GM18517 (cell line): ENCODE measurements around the gene DACT3.

Source experiments
- ATAC-seq: cut with Tn5 transposase; IDR thresholded peaks from one replicate; pipeline ENCODE4 v1.9.1; 2021; ENCODE audit warnings: mild to moderate bottlenecking, moderate library complexity; ENCODE audit not compliant: unreplicated experiment

DACT3 gene, protein sequence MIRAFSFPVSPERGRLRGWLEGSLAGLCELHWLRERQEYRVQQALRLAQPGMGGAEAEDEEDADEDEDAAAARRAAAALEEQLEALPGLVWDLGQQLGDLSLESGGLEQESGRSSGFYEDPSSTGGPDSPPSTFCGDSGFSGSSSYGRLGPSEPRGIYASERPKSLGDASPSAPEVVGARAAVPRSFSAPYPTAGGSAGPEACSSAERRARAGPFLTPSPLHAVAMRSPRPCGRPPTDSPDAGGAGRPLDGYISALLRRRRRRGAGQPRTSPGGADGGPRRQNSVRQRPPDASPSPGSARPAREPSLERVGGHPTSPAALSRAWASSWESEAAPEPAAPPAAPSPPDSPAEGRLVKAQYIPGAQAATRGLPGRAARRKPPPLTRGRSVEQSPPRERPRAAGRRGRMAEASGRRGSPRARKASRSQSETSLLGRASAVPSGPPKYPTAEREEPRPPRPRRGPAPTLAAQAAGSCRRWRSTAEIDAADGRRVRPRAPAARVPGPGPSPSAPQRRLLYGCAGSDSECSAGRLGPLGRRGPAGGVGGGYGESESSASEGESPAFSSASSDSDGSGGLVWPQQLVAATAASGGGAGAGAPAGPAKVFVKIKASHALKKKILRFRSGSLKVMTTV

DNA sequence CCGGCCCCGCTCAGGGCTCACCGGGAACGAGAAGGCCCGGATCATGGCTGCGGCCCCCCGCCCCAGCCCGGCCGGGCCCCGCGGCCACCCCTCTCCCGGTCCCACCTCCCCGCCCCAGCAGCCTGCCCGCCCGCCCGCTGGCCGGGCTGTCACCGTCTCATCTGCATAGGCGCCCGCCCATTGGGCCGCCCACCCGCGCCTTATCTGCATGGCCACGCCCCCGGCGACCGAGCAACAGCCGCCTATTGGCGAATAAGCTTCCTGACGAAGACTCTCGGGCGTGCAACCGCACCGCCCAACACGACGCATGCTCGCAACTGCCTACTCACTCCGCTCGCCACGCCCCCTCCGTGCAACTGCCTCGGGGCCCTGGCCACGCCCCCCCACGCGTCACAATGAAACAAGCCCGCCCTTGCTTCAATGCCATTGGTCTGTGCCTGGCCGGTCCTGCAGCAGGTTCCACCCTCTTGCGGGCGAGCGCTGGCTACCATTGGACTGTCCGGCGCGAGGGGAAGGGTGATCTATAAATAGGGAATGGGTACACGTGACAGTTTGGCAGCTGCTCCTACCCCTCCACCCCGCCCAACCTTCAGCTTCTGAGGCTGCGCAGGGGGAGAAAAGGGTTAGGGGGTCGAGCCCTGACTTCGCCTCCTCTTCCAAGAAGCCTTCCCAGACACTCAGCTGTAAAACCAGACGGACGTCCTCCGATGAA, at the start of gene DACT3:
TSS of gene DACT3 (minus strand) at position 163 of the 712 bp plus-strand sequence. CDS start at position 45, 118 bp downstream.
- peak; percentile 90 for ATAC-seq

DNA sequence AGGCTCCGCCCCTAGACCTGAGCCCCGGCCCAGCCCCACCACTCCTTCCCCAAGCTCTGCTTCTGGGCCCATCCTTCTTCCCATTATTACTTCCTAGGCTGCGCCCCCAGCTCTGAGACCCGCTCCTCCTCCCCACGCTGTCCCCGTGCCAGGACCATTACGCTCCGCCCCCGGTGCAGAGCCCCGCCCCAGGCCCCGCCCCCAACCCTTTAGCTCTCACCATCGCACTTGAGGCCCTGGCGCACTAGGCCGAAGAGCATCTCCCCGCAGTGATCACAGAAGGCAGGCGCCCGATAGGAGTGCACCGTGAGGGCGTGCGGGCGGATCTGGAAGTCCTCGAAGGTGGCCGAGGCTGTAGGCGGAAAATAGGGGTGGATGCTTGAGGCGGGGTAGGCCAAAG, 49.7 kb upstream of the DACT3 start:
- ATAC-seq: no peak

DNA sequence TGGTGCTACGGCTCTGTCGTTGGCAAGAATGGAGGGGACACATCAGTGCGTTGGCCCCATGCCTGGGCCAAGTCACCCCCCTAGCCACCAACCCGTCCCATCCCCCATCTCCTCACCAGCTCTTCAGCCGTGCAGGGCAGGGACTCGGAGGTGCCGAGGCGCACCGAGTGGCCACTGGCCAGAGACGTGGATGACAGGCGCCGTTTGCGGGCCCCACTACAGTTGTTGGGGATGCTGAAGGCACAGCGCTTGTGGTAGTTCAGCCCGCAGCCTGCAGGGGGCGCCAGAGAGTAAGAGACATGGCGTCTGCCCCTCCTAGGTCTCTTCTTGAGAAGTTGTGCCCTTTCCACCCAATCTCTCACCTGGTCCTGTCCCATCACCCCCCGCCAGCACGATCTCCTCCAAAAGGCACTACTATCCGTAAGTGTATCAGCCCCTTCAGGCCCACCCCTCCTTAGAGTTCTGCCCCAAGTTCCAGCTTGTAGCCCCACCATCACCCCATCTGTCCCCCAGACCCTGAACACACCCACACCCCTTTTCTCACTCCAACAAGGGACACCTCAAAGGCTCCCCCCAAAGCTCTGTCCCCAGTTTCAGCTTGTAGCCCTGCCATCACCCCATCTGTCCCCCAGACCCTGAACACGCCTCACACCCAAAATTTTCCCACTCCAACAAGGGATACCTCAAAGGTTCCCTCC, 43.5 kb upstream of the DACT3 start:
- ATAC-seq: no peak

DNA sequence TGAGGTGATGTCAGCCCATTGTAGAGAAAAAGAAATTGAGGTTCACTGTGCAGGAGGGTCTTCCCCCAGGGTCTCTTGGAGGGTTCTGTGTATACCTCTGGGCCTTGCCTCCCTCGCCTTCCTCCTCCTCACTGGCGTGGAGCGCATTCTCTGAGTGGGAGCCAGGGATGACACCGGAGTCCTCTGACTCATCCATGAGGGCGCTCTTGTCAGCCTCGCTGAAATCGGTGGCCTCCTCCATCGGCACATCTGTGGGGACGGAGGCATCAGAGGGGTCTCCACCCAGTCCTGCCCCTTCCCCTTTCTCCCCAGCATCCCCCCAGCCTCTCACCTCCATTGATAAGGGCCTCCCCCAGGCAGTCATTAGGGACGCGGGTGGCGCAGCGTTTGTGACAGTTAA, 39.7 kb upstream of the DACT3 start:
- no peak for ATAC-seq

DNA sequence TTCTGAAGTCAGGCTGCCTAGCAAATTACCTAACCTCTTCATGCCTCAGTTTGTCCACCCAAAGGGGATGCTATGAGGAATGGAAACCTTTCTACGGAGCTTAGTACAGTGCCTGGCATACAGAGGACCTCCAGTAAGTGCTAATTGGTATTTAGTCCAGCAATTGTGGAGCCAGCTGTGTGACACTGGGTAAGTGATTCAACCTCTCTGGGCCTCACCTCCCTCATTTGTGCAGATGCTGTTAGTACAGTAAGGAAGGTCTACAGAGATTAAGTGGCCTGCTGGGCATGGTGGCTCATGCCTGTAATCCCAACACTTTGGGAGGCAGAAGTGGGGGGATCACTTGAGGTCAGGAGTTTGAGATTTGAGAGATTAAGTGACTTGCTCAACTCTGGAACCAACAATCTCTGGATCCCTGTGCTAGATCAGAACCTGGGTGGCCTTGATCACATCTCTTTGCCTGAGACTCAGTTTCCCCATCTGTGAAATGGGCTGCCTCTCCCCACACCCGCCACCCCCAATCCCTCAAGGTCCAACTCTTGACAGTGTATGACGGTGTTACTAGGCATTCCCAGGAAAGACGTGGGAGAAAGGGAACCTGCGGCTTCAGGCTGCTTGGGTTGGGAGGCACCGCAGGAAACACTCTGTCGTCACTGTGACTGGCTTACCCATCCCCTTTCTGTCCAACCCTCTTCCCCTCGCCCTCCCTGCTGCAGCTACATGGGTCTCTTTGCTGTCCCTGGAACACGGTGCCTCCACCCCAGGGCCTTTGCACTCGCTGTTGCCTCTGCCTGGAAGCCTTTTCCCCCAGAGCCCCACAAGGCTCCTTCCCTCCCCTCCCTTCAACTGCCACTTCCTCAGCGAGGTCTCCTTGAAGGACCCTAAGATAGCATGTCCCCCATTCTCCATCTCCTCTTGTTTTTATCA, 37.7 kb upstream of the DACT3 start:
- no peak for ATAC-seq

DNA sequence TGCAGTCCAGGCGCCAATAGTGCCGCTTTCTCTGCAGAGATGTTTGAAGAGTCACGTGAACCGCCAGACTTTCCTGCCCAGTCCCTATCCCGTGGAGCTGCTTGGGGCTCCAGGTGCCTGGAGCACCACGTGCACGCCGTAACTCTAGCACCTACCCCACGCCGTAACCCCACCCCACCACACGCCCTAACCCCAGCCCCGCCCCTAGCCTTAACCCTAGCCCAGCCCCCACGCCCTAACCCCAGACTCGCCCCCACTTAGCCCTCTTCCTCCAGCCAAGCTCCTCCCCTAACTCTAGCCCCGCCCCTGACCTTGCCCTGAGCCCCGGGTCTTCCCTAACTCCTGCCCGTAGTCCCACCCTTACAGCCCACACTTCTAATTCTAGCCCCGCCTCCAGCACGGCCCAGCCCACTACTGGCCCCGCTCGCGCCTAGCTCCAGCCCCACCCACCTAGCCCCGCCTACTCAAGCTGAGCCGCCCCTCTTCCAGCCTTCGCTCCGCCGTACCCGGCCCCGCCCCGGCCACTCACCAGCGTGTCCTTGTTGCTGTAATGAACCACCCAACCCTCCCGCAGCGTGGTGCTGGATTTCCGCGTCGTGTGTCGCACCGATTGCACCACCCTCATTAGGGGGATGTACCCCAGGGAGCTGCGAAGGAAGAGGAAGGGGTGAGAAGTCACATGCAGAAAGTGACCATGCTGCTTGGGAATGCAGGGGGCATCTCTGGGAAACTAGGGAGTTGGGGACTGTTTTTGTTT, 36.4 kb upstream of the DACT3 start:
- no peak for ATAC-seq

DNA sequence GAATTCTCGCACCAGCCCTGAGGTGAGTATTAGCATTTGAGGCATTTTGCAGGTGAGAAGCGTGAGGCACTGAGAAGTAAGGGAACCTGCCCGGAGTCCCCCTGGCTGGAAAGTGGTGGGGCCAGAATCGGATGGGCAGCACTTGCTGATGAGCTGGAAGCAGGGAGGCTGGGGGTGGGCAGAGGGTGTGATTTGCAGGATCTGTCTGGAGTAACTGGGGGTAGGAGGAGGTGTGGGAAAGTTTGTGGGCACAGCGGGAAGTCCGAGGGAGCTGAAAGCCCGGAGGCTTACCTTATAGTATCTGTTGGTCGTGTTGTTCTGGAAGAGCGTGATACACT, 35.9 kb upstream of the DACT3 start:
- ATAC-seq: no peak

DNA sequence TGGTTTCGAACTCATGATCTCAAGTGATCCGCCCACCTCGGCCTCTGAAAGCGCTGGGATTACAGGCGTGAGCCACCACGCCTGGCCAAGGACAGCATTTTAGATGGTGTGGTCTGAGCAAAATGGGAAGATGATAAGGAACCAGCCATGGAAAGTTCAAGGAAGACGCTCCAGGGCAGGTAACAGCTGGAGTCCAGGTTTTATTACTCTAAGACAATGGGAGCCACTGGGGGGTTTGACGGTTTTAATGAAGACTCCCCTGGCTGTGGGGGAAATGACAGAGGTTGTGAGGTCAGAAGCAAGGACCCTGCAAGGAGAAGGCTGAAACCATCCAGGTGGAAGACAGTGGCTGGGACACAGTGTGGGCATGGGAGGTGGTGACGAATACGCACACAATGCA, 35.1 kb upstream of the DACT3 start:
- ATAC-seq: no peak

DNA sequence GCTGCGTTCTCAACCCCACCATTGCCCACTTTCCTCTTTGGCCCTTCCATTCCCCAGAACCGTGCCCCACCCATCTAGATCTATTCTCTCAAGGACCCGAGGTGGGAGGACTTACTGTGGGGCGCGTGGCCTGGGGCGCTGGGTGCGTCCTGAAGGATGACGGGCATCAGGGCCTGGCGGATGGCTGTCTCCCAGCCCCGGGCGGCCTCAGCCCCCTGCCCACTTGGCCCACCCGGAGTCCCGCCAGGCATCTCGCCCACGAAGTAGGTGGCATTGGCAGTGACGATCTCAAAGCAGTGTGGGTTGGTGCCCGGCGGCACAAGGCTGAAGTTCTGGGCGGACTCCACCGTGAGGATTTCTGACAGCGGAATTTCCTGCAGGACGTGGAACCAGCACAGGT, 32.8 kb upstream of the DACT3 start:
- no peak for ATAC-seq

DNA sequence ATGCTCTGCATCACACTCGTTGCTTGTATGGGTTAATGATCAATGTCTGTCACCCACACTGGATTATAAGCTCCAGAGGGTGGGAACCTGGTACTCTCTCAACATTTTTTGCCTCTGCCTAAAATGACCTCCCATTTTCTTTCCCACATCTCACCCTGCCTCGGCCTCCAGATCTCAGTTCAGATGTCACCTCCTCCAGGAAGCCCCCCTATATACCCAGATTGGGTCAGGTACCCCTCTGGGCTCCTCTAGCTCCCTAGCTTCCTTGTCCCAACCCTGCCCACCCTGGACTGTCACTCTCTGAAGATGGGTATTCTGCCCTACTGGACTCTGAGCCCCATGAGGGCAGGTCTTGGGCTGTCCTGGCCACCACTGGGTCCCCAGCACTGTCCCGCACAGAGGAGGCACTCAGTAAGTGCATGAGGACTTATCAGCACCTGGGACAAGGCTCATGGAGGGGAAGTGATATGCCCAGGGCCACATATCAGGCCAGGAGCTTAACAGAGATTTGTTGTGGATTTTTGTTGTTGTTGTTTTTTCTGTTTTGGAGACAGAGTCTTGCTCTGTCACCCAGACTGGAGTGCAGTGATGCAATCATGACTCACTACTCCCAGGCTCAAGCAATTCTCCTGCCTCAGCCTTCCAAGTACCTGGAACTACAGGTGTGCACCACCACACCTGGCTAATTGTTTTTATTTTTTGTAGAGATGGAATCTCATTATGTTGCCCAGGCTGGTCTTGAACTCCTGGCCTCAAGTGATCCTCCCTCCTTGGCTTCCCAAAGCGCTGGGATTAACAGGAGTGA, 32.1 kb upstream of the DACT3 start:
- ATAC-seq: no peak

DNA sequence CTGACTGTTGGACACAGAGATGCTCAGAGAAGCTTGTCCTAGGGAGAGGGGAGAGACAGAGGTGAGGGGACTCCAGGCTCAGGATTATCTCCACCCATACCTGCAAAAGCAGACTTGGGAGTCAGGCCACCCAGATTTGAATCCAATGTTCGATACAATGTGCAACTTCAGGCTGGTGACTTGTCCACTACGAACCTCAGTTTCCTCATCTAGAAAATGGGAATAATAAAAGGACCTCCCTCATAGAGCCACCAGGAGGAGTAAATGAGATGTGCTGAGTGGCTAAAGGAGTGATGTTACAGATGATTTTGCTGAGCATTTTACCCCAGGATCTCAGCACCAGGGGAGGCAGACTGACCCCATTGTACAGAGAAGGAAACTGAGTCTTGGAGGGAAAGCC, 31.0 kb upstream of the DACT3 start:
- no peak for ATAC-seq

DNA sequence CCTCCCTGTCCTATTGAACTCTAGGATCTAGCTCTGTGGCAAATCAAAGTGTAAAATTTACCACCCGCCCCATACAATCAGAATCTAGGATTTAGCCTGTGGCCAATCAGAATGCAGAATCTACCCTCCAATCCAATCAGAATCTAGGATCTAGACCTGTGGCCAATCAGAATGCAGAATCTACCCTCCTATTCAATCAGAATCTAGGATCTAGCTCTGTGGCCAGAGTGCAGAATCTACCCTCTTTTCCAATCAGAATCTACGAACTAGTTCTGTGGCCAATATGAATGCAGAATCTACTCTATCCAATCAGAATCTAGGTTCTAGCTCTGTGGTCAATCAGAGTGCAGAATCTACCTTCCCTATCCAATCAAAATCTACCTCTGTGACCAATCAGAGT, 30.1 kb upstream of the DACT3 start:
- ATAC-seq: no peak

DNA sequence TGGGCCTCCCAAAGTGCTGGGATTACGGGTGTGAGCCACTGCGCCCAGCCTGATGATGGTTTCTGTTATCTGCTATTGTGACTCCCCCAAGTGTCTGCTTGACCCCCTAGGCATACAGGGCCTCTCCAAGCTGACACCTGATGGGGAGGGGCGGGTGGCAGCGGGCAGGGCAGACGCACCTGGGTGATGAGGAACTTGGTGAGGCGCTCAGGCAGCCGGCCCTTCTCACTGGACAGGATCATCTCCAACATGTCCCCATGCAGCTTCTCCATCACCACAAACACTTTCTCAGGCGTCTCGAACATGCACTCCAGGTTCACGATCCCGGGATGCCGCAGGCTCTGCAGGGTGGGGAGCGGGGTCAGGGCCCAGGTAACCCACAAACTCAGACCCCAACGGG, 28.4 kb upstream of the DACT3 start:
- no peak for ATAC-seq

DNA sequence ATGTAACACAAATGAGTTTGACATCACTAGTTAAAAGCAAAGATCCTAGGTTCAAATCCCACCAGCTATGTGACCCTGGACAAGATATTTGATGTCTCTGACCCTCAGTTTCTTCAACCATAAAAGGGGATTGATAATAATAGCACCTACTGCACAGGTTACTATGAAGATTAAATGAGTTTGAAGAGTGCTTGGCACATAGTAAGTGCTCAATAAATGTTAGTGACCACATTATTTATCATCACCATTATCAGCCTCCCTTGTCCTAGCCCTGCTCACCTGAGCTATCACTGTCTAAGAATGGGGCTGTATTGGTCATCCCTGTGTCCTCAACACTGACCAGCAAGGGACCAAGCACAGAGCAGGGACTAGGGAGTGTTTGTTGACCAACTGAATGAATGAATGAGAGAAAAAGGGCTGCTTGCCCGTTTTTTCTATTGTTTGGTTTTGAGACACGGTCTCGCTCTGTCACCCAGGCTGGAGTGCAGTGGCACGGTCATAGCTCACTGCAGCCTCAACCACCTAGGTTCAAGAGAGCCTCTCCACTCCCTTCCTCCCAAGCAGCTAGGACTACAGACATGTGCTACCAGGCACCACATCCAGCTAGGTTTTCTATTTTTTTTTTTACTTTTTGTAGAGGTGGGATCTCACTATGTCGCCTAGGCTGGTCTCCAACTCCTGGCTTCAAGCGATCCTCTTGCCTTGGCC, 26.6 kb upstream of the DACT3 start:
- ATAC-seq: no peak

DNA sequence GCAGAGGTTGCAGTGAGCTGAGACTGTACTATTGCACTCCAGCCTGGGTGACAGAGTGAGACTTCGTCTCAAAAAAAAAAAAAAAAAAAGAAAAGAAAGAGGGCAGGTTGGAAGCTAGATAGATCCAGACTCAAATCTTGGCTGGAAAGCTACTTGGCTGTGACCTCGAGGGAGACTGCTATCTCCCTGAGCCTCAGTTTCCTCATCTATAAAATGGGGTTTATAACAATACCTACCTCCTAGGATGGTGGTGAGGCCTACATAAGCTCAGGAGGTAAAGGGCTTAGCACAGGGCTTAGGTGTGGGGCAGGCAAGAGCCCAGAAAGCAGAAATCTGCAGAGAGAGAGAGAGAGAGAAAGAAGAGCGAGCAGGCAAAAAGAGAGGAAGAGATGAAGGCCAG, 24.2 kb upstream of the DACT3 start:
- ATAC-seq: no peak

DNA sequence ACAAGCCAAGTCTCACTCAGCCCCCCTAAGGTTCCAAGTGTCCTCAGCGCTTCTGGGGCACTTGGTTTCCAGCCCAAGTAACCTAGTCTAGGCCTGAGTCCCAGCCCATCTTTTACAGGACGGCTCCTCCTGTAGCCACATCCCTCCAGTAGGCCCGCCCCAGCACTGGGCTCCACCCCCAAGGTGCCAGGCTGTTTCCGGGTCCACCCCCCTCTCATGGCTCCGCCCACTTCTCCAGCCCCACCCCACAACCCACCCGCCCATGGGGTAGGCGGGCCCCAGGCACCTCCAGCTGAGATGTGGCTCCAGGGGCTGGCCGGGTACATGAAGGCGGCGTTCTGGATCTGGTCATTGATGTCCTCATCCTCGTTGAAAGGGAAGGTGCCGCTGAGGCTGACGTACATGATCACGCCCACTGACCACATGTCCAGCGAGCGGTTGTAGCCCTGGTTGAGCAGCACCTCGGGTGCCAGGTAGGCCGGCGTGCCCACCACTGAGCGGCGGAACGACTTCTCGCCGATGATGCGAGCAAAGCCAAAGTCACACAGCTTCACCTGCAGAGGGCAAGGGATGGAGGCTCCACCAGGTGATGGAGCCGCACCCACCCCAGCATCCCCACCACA, 17.2 kb upstream of the DACT3 start:
- ATAC-seq: no peak

DNA sequence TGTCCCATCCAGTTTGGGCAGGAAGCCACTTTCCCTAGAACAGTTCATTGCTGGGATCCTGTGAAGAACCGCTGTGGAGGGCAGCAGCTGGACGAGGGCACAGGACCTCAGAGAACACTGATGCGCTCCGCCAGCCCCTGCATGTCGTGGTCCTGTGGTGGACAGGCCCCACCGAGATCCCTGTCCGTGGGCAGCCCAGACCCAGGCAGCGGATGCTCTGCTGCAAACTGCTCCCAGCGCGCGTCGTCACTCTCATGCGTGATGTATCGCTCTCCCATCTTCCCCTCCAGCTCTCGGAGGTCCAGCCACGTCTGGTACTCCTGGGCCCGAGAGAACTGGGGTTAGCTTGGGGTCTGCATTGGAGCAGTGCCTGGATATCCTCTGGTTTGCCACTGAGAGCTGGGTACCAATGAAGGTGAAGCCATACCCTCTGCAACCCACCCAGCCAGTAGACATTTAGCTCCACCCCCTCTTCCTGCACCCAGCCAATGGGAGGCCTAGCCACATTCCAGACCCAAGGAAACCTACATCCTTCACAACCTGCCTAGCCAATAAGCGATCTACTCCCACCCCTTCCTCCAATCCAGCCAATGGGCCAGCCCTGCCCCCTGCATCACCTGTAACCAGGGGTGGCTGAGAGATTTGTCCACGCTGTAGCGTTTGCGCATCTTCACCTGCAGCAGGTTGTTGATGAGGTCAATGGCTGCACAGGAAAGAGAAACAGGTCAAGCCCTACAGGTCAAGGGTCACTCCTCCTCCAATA, 13.6 kb upstream of the DACT3 start:
- ATAC-seq: no peak
